K562 (cell line): Measurements from ENCODE around the gene LTBP4. TPM values are rescaled to one million over a fixed set of nuclear protein-coding genes. Genes with fewer than 3 reads are reported as not detected.

Experiments
- ATAC-seq: fragments of 200-7000 bp; cut with Tn5 transposase; 3 replicates; pipeline ENCODE4 v1.9.1; 2020; ENCODE audit warnings: moderate library complexity
- BruUV-seq: library from RNA; stranded (reverse); fragments of 400-500 nt; replicated peaks from 2 replicates; lab custom pipeline; 2021; lab: Mats Ljungman, UMichigan
- CTCF ChIA-PET: fragments of 300-600 bp; formaldehyde crosslinking; extraction: SDS; loops from one replicate; lab custom pipeline; 2021; ENCODE audit warnings: low intra/inter-chr PET ratio; lab: Yijun Ruan, JAX
- POLR2A ChIA-PET: fragments of 300-600, 350-650 bp; sonication (Branson Sonifier 250); formaldehyde crosslinking; extraction: SDS; loops from one replicate; lab custom pipeline; 2021; ENCODE audit warnings: antibody characterized with exemption, inconsistent platforms; lab: Yijun Ruan, JAX
- DNase-seq, 4 experiments: peaks; one replicate each; pipeline versions ENCODE4 v3.0.0 to v3.0.0-alpha.2; 2011 to 2018; ENCODE audit warnings: low spot score in 3 of 4, mixed read lengths in 3 of 4; ENCODE audit errors: extremely low read depth in 1 of 4
- FAIRE-seq: peaks from 2 replicates; lab custom pipeline; 2011; peaks lifted over from hg19 to GRCh38; lab: Jason Lieb, UNC
- H2AFZ ChIP-seq: 2 replicates; pipeline ENCODE4 v1.6.0; 2011; ENCODE audit warnings: low read depth, low read length, control low read depth, inconsistent platforms
- H3K27ac ChIP-seq: fragments of 200-600 bp; 3 replicates; pipeline ENCODE4 v1.8.0; 2011; ENCODE audit warnings: low read depth, mild to moderate bottlenecking, control low read depth, inconsistent platforms, low read length, moderate library complexity, mixed read lengths; ENCODE audit errors: extremely low read depth
- H3K27me3 ChIP-seq, 2 experiments: fragments of 300-600 bp in 1 of 2; 2 replicates in 1 of 2; 3 replicates in 1 of 2; pipeline versions ENCODE4 v1.6.0 to v1.8.0; 2011; ENCODE audit warnings: inconsistent platforms in 2 of 2, low read length in 2 of 2, mild to moderate bottlenecking in 1 of 2, mixed read lengths in 1 of 2, moderate library complexity in 1 of 2; ENCODE audit not compliant: control insufficient read depth in 2 of 2, insufficient read depth in 2 of 2
- H3K36me3 ChIP-seq: fragments of 300-600 bp; 3 replicates; pipeline ENCODE4 v1.8.0; 2011; ENCODE audit warnings: mild to moderate bottlenecking, low read length, inconsistent platforms; ENCODE audit not compliant: control insufficient read depth, insufficient read depth
- H3K4me1 ChIP-seq, 2 experiments: fragments of 200-600 bp in 1 of 2; replicated peaks in 1 of 2; 2 replicates in 1 of 2; 3 replicates in 1 of 2; pipeline versions ENCODE4 v1.5.1 to v1.8.0; 2011; ENCODE audit warnings: inconsistent platforms in 2 of 2, low read length in 2 of 2, mild to moderate bottlenecking in 1 of 2, mixed read lengths in 1 of 2, moderate library complexity in 1 of 2; ENCODE audit not compliant: control insufficient read depth in 2 of 2, insufficient read depth in 2 of 2
- H3K4me2 ChIP-seq: 2 replicates; pipeline ENCODE4 v1.6.1; 2011; ENCODE audit warnings: low read length, control low read depth, inconsistent platforms, mixed read lengths; ENCODE audit not compliant: insufficient read depth
- H3K4me3 ChIP-seq: fragments of 200-600 bp; sonication (generic), shearing (Covaris generic); 2 replicates; pipeline ENCODE4 v1.5.1; 2016; ENCODE audit warnings: control low read depth, inconsistent platforms
- H3K79me2 ChIP-seq: fragments of 200-600 bp; 3 replicates; pipeline ENCODE4 v1.8.0; 2011; ENCODE audit warnings: low read length, inconsistent platforms; ENCODE audit not compliant: control insufficient read depth, insufficient read depth
- H3K9ac ChIP-seq, 2 experiments: 2 replicates each; pipeline versions ENCODE4 v1.6.0 to v1.6.1; 2011; ENCODE audit warnings: low read depth in 2 of 2, low read length in 2 of 2, control low read depth in 1 of 2, inconsistent platforms in 1 of 2, mild to moderate bottlenecking in 1 of 2, mixed read lengths in 1 of 2; ENCODE audit not compliant: insufficient read depth in 1 of 2
- H3K9me1 ChIP-seq: one replicate; pipeline ENCODE4 v1.6.0; 2011; ENCODE audit warnings: inconsistent platforms, mild to moderate bottlenecking, low read length, moderate library complexity; ENCODE audit not compliant: control insufficient read depth, insufficient read depth
- H3K9me3 ChIP-seq: replicated peaks from 2 replicates; pipeline ENCODE4 v1.5.1; 2011; ENCODE audit warnings: low read depth, low read length, inconsistent platforms; ENCODE audit not compliant: control insufficient read depth, insufficient read depth
- H4K20me1 ChIP-seq: replicated peaks from 2 replicates; pipeline ENCODE4 v1.6.1; 2011; ENCODE audit warnings: low read length, inconsistent platforms, mixed read lengths; ENCODE audit not compliant: control insufficient read depth, insufficient read depth
- BRF1 ChIP-seq: IDR thresholded peaks from 3 replicates; pipeline ENCODE4 v1.6.1; 2011; ENCODE audit warnings: borderline replicate concordance, mild to moderate bottlenecking; ENCODE audit not compliant: insufficient read length; ENCODE audit errors: extremely low read depth
- CC2D1A ChIP-seq: fragments of 450-650 bp; IDR thresholded peaks from 2 replicates; pipeline ENCODE4 v1.6.1; 2017; ENCODE audit warnings: mild to moderate bottlenecking
- CHCHD3 ChIP-seq: fragments of 250-450 bp; sonication (Bioruptor Pico); IDR thresholded peaks from 2 replicates; pipeline ENCODE4 v2.1.2; 2022; ENCODE audit warnings: mild to moderate bottlenecking
- ETV5 ChIP-seq: sonication (generic); formaldehyde crosslinking; IDR thresholded peaks from 2 replicates; pipeline ENCODE4 v1.4.0; 2020; ENCODE audit warnings: low read depth, mild to moderate bottlenecking, missing genetic modification reagents
- KLF6 ChIP-seq: fragments of 250-450 bp; sonication (Bioruptor Pico); IDR thresholded peaks from 2 replicates; pipeline ENCODE4 v1.4.0; 2020; ENCODE audit warnings: mild to moderate bottlenecking, moderate library complexity, borderline replicate concordance
- RBFOX2 ChIP-seq: fragments of 200-400 bp; formaldehyde crosslinking; IDR thresholded peaks from 2 replicates; pipeline ENCODE4 v1.6.1; 2017; ENCODE audit warnings: low read depth, mild to moderate bottlenecking, low read length, moderate library complexity
- TCF7L2 ChIP-seq: fragments of 150-350 bp; IDR thresholded peaks from 2 replicates; pipeline ENCODE4 v1.6.1; 2016; ENCODE audit warnings: low read depth, mild to moderate bottlenecking, low read length, moderate library complexity
- VEZF1 ChIP-seq: fragments of 200-800 bp; sonication (Bioruptor generic); IDR thresholded peaks from 2 replicates; pipeline ENCODE4 v1.6.1; 2017; ENCODE audit warnings: missing genetic modification characterization, missing compliant biosample characterization
- WGBS: fragments of 100-300 bp; shearing (Covaris generic); methylation state at CpG from one replicate; pipeline ENCODE4 v1.1.6; 2016; ENCODE audit warnings: low coverage, mixed read lengths; ENCODE audit not compliant: insufficient coverage; ENCODE audit errors: missing lambda C conversion rate; 5-methylcytosine and 5-hydroxymethylcytosine counted together
- in situ Hi-C: fragments of 300-500 bp; cut with MboI; formaldehyde crosslinking; loops from 4 replicates; pipeline ENCODE4 v1.15.0; 2018; ENCODE audit warnings: inconsistent platforms, mixed read lengths
- intact Hi-C: fragments of 100-400 bp; cut with micrococcal nuclease; formaldehyde crosslinking; loops from 2 replicates; pipeline ENCODE4 v1.14.2; 2022
- polyA plus RNA-seq, 8 experiments: library from polyadenylated mRNA; depleted of rRNA in 4 of 8; stranded (reverse) in 5 of 8; unstranded in 3 of 8; fragments of >200 nt; fragmentation: Nextera tagmentation in 2 of 8; fragmentation: Illumina TruSeq in 1 of 8; extraction: Ambion mirVana in 2 of 8; extraction: Trizol in 1 of 8; gene quantifications; 2 replicates each; pipeline versions ENCODE4 v1.2.1 to v1.2.3, GENCODE V29; 2011 to 2014; ENCODE audit warnings: inconsistent platforms in 1 of 8, missing spikeins in 1 of 8
- total RNA-seq, 7 experiments: library from RNA; depleted of rRNA in 6 of 7; stranded (reverse); fragments of >200 nt in 6 of 7; fragmentation: Illumina TruSeq in 2 of 7; extraction: Trizol in 2 of 7; gene quantifications; 2 replicates each; pipeline versions ENCODE4 v1.2.1 to v1.2.3, GENCODE V29; 2011 to 2021; ENCODE audit warnings: low replicate concordance in 1 of 7
- TF ChIP-seq, protein P1 (sequence below): fragments of 450-650 bp; IDR thresholded peaks from 2 replicates; pipeline ENCODE4 v1.6.1; 2017; ENCODE audit warnings: mild to moderate bottlenecking, moderate library complexity

Gene LTBP4
- total and polyA plus RNA-seq, 9 of the 15 experiments (the other 6 are each of a cell fraction or from before 2014, with no cell fraction given), result 0.35 to 160 (median 31.6) TPM

DNA sequence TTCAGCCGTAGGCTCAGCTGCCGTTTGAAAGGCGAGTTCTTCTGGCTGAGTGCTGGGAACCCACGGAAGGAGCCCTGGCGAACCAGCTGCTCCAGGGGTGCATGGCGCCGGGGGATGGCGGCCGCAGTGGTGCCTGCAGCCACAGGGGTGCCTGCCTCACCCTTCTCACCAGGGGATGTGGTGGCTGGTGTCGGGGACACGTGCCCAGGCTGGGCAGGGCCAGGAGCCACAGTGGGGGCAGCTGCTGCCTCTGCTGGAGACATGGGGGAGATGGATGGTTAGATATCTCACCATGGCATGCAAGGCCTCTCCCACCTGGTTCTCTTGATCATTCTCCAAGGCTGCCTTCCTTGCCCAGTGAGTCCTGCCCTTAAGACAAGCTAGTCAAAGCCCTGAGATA lies 72.2 kb downstream of the LTBP4 start (continued):
- TF ChIP-seq RBFOX2, result 0 out of 2 replicates have a peak, but pooled peaks have one; percentile 21

- CTCF ChIA-PET, result no interaction called here
- Histone ChIP-seq H3K4me3 (no peak overlapping the region), H3K36me3 (peaks cover 91% of the 10 kb centered on the region), H3K27ac (no peak overlapping the region), H3K9me3 (peaks cover 9% of the 10 kb centered on the region), H3K4me1 (no peaks in the 10 kb centered on the region; a peak in 1 of 5 replicates), H3K27me3 (no peaks in the 10 kb centered on the region), H4K20me1 (no peaks in the 10 kb centered on the region), H2AFZ (no peak overlapping the region), H3K4me2 (no peak overlapping the region), H3K79me2 (no peaks in the 10 kb centered on the region), H3K9ac (peak overlapping the region in 1 of 2 experiments; percentile 42; a peak in 1 of 4 replicates), H3K9me1 (no peaks in the 10 kb centered on the region)
- no peak for ATAC-seq
- intact Hi-C loops, result no loop called here
- POLR2A ChIA-PET, result interaction anchor here (1.0 to 1.6 kb wide), 2 partner anchors 13 to 24 kb away, joined by 3 read pairs; no protein-coding TSS in a partner anchor
- BruUV-seq, result no TSS peak
- no peak for DNase-seq
- 76% methylated on average over 3 of the region's 3 CpGs for WGBS
- in situ Hi-C loops, result no loop called here
- no peak for FAIRE-seq
- TF ChIP-seq ETV5 (CRISPR knock-in tag), result no peak
- no peak for TF ChIP-seq TCF7L2
- no peak for TF ChIP-seq CC2D1A
Observed at GRCh38 chr19:40674291-40674690, 73.1 kb downstream of the LTBP4 start.

DNA sequence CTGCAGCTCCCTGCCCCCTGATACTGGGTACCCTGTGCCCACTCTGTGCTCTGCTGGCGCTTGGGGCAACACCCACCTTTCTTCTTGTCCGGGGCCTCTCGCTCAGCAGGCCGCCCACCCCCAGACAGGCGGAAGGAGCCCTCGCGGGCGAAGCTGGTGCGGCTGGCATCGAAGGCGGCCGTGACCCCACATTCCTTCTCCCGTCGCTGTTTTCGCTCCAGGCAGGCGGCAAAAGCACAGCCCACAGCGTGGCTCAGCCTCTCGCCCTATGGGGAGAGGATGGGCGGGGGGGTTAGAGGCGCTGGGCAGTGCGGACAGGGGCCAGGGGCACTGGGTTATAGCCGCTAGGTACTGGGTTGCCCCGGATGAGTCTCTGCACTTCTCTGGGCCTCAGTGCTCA lies 76.0 kb downstream of the LTBP4 start:
- H3K9me1 ChIP-seq, result no peaks in the 10 kb centered on the region
- H3K36me3 ChIP-seq, result peaks cover 84% of the 10 kb centered on the region; the same call in 2 of the 3 replicates
- H3K4me3 ChIP-seq, result no peak overlapping the region
- no peak overlapping the region for H3K4me2 ChIP-seq
- H3K27me3 ChIP-seq, result no peaks in the 10 kb centered on the region
- ATAC-seq (no peak), DNase-seq (no peak), FAIRE-seq (no peak)
- H3K9me3 ChIP-seq, result no peaks in the 10 kb centered on the region
- TF ChIP-seq, protein P1, sequence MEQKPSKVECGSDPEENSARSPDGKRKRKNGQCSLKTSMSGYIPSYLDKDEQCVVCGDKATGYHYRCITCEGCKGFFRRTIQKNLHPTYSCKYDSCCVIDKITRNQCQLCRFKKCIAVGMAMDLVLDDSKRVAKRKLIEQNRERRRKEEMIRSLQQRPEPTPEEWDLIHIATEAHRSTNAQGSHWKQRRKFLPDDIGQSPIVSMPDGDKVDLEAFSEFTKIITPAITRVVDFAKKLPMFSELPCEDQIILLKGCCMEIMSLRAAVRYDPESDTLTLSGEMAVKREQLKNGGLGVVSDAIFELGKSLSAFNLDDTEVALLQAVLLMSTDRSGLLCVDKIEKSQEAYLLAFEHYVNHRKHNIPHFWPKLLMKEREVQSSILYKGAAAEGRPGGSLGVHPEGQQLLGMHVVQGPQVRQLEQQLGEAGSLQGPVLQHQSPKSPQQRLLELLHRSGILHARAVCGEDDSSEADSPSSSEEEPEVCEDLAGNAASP, result no peak
- TF ChIP-seq KLF6 (CRISPR knock-in tag) (no peak), BRF1 (no peak), VEZF1 (no peak), CHCHD3 (no peak)
- no peak overlapping the region; a peak in 1 of 4 replicates for H3K9ac ChIP-seq
- no peak overlapping the region for H3K27ac ChIP-seq
- no TSS peak for BruUV-seq
- ChIA-PET CTCF (no interaction called here), POLR2A (no interaction called here)
- WGBS, result 94% methylated on average over 11 of the region's 23 CpGs
- no peaks in the 10 kb centered on the region for H4K20me1 ChIP-seq
- no peak overlapping the region for H2AFZ ChIP-seq
- no peaks in the 10 kb centered on the region; a peak in 1 of 5 replicates for H3K4me1 ChIP-seq
- in situ Hi-C loops, result no loop called here
- intact Hi-C loops, result no loop called here
- H3K79me2 ChIP-seq, result no peaks in the 10 kb centered on the region
